ENCODE results near the gene NOVA2. TPM values are rescaled to one million over a fixed set of nuclear protein-coding genes. Genes with fewer than 3 reads are reported as not detected.
A peak's percentile ranks its signal among the peaks of the same experiment; 100 is the strongest.

Gene NOVA2
- total RNA-seq, 2 donors from 2014 or later: 1.5 to 3.9 TPM

DNA sequence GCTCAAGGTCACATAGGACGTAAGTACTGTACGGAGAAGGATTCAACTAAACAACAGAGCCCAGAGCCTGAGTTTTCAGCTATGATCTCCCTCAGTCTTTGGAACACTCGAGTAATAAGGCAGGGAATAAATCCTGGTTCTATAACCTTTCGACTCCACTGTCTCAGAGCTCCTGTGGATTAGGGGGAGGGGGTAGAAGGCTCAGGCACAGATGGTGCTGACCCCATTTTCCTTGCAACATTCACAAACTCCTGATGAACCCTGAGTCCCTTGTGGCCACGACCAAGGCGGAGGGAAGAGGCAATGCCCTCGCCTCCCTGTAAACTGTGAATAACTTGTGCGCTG is 21.4 kb downstream of the NOVA2 start:
- Histone ChIP-seq H3K4me3 (no peak overlapping the region), H3K36me3 (no peaks in the 10 kb centered on the region), H3K4me1 (peaks cover 0 to 22% of the 10 kb centered on the region in 2 donors), H3K27me3 (no peaks in the 10 kb centered on the region), H3K27ac (no peak overlapping the region), H3K9me3 (no peaks in the 10 kb centered on the region)
- TF ChIP-seq, protein P1, sequence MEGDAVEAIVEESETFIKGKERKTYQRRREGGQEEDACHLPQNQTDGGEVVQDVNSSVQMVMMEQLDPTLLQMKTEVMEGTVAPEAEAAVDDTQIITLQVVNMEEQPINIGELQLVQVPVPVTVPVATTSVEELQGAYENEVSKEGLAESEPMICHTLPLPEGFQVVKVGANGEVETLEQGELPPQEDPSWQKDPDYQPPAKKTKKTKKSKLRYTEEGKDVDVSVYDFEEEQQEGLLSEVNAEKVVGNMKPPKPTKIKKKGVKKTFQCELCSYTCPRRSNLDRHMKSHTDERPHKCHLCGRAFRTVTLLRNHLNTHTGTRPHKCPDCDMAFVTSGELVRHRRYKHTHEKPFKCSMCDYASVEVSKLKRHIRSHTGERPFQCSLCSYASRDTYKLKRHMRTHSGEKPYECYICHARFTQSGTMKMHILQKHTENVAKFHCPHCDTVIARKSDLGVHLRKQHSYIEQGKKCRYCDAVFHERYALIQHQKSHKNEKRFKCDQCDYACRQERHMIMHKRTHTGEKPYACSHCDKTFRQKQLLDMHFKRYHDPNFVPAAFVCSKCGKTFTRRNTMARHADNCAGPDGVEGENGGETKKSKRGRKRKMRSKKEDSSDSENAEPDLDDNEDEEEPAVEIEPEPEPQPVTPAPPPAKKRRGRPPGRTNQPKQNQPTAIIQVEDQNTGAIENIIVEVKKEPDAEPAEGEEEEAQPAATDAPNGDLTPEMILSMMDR (IDR thresholded peaks at IDR 0.05): no peak
- no peak for DNase-seq (ENCODE audit: low spot score)

DNA sequence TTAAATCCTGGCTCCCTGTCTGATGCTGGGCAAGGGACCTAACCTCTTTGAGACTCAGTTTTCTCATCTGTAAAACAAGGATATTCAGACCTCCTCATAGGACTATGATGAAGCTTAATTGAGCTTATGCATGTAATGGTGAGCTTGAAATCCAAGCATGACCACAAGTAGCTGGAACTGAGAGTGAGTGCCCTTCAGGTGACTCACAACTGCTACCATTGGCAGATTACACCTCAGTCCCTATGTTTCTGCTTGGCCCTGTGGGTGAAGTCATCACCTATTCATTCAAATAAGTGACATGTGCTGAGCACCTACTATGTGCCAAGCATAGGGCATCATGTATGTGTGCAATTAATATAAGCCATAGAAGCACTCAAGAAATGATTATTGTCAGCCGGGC is 25.7 kb downstream of the NOVA2 start:
- TF ChIP-seq, protein P1 (IDR thresholded peaks at IDR 0.05): no peak
- Histone ChIP-seq H3K27ac (no peak overlapping the region), H3K9me3 (no peaks in the 10 kb centered on the region), H3K4me3 (no peak overlapping the region), H3K27me3 (no peaks in the 10 kb centered on the region), H3K4me1 (peaks cover 0 to 4% of the 10 kb centered on the region in 2 donors), H3K36me3 (no peaks in the 10 kb centered on the region)
- DNase-seq (ENCODE audit: low spot score): no peak

DNA sequence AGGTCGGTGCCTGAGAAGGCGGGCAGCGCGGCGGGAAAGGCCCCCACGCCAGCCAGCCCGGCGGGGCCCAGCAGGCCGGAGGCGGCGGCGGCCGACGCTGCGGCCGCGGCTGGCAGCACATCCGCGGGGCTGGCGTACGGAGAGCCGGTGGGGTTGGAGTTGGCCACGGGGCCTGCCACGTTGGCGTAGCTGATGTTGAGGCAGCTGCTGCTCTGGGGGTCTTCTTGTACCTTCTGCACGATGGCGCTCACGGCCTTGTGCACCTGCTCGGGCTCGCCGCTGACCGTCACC is 33.2 kb downstream of the NOVA2 start:
- H3K27ac ChIP-seq: no peak overlapping the region
- no peaks in the 10 kb centered on the region for H3K27me3 ChIP-seq
- H3K9me3 ChIP-seq: no peaks in the 10 kb centered on the region
- H3K4me1 ChIP-seq: no peaks in the 10 kb centered on the region
- no peak for DNase-seq (ENCODE audit: low spot score)
- no peaks in the 10 kb centered on the region for H3K36me3 ChIP-seq
- peak overlapping the region in 1 of 2 donors; percentile 26 for H3K4me3 ChIP-seq
- TF ChIP-seq, protein P1 (IDR thresholded peaks at IDR 0.05): no peak

DNA sequence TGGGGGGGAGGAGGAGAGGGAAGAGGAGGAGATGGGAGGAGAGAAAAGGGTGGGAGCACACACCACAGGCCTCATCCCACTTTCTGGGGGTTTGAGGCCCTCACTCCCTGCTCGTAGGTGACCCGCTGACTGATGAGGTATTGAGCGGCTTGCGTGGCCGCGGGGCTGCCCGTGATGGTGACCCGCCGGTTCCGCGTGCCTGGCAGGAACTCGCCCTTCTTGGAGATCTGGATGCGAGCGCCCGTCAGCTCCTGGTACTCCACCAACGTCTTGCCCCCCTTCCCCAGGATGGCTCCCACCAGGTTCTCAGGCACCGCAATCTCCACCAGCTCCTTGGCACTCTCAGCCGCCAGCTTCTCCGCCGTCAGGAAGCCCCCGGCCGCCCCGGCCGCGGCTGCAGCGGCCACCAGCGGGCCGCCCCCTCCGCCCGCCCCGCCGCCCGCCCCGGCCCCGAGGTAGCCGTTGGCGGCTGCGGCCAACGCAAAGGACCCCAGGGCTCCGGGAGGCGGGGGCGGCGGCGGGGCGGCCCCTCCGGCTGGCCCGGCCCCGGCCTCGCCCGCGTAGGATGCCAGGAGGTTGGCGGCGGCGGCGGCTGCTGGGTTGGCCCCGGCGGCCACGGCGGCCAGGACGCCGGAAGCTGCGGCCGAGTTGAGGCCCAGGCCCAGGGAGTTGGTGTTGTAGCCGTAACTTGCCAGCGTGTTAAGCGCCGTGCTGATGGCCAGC is 33.7 kb downstream of the NOVA2 start:
- H3K27me3 ChIP-seq: no peaks in the 10 kb centered on the region
- H3K9me3 ChIP-seq: no peaks in the 10 kb centered on the region
- DNase-seq (ENCODE audit: low spot score): no peak
- peak overlapping the region in 1 of 2 donors; percentile 26 for H3K4me3 ChIP-seq
- H3K4me1 ChIP-seq: no peaks in the 10 kb centered on the region
- TF ChIP-seq, protein P1 (IDR thresholded peaks at IDR 0.05): no peak
- H3K36me3 ChIP-seq: no peaks in the 10 kb centered on the region
- H3K27ac ChIP-seq: no peak overlapping the region

DNA sequence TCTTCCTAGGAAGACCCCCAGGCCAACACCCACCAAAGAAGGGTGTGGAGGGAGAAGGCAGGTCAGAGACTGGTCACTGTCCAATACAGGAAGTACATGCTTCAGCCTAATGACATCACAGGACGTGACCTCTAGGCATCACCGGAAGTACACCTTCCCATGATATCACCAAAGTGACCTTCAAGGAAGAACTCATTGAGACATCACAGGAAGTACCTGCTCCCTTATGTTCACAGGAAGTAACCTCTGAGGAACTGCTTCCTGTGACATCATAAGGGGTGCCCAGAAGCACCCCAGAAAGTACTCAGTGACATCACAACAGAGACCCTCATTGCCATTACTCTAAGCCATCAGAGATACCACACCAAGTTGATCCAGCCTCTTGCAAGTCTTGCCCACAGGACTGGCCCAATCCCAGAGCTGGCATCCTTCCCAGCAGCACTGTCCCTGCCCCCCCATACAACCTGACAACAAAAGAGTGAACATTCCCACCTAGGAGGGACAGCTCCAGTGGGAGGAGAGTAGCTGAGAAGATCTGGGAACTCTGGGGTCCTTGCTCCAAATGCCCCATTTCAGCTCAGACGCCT is 34.8 kb downstream of the NOVA2 start:
- TF ChIP-seq, protein P1 (IDR thresholded peaks at IDR 0.05): no peak
- H3K36me3 ChIP-seq: no peaks in the 10 kb centered on the region

DNA sequence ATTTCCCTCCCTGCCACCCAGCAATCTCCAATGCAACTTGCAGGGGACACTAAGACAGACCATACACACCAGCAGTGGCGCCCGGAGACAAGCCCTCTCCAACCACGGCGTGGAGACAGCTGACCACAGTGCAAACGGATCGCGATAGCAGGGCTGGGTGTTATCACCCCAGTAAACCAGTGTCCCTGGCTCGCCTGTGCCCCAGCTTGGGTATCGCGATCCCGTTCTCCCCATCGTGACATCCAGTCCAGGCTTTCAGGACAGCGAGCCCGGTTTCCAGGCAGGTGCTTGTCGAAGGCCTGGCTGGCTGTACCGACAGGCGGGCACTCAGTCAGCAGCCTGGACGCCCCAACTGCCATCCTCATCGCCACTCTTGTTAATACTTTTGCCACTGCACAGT is 38.4 kb downstream of the NOVA2 start:
- Histone ChIP-seq H3K4me1 (no peaks in the 10 kb centered on the region), H3K27me3 (no peaks in the 10 kb centered on the region), H3K36me3 (no peaks in the 10 kb centered on the region), H3K27ac (no peak overlapping the region), H3K4me3 (no peak overlapping the region), H3K9me3 (no peaks in the 10 kb centered on the region)
- TF ChIP-seq, protein P1 (IDR thresholded peaks at IDR 0.05): no peak
- no peak for DNase-seq (ENCODE audit: low spot score)

More for the DNA sequence above, 34.8 kb downstream of the NOVA2 start:
- no peaks in the 10 kb centered on the region for H3K9me3 ChIP-seq
- H3K27me3 ChIP-seq: no peaks in the 10 kb centered on the region
- DNase-seq (ENCODE audit: low spot score): no peak
- H3K4me3 ChIP-seq: no peak overlapping the region
- no peaks in the 10 kb centered on the region for H3K4me1 ChIP-seq
- no peak overlapping the region for H3K27ac ChIP-seq
